Natural killer cell (primary cell): ENCODE measurements around the gene EXOC3L4. TPM values are rescaled to one million over a fixed set of nuclear protein-coding genes. Genes with fewer than 3 reads are reported as not detected.

Source experiments
- ATAC-seq, 3 donors: fragments of 150-1000 bp in 2 of 3; fragments of 200-7000 bp in 1 of 3; cut with Tn5 transposase; 1 replicate in 1 of 3; 2 replicates in 2 of 3; pipeline ENCODE4 v1.10.0; 2021; ENCODE audit warnings: mild to moderate bottlenecking in 2 of 3, moderate library complexity in 2 of 3
- DNase-seq, 2 donors: peaks; one replicate each; pipeline versions ENCODE4 v3.0.0 to v3.0.0-alpha.2; 2013 to 2021; ENCODE audit warnings: mixed read lengths in 1 of 2
- H3K27ac ChIP-seq: one replicate; pipeline ENCODE4 v1.5.1; 2013; ENCODE audit warnings: mild to moderate bottlenecking, low read length
- H3K27me3 ChIP-seq: one replicate; pipeline ENCODE4 v1.6.1; 2013; ENCODE audit warnings: low read length; ENCODE audit not compliant: control insufficient read depth, insufficient read depth
- H3K36me3 ChIP-seq: one replicate; pipeline ENCODE4 v1.6.1; 2013; ENCODE audit warnings: low read length; ENCODE audit not compliant: control insufficient read depth, insufficient read depth
- H3K4me1 ChIP-seq: one replicate; pipeline ENCODE4 v1.6.1; 2013; ENCODE audit warnings: low read length; ENCODE audit not compliant: control insufficient read depth, insufficient read depth
- H3K4me3 ChIP-seq: one replicate; pipeline ENCODE4 v1.5.1; 2013; ENCODE audit warnings: low read length
- H3K9me3 ChIP-seq: one replicate; pipeline ENCODE4 v1.6.1; 2013; ENCODE audit warnings: low read length; ENCODE audit not compliant: control insufficient read depth, insufficient read depth
- H3K27ac Mint-ChIP-seq, 2 donors: one replicate each; pipeline ENCODE4 v1.8.0; 2022; ENCODE audit warnings: mild to moderate bottlenecking in 2 of 2, mixed read lengths in 2 of 2, moderate library complexity in 1 of 2
- H3K27me3 Mint-ChIP-seq, 2 donors: one replicate each; pipeline ENCODE4 v1.8.0; 2022; ENCODE audit warnings: low read depth in 2 of 2, mixed read lengths in 2 of 2
- H3K36me3 Mint-ChIP-seq: one replicate; pipeline ENCODE4 v1.8.0; 2022; ENCODE audit warnings: mixed read lengths
- H3K4me1 Mint-ChIP-seq, 2 donors: one replicate each; pipeline ENCODE4 v1.8.0; 2022; ENCODE audit warnings: mixed read lengths in 2 of 2
- H3K4me3 Mint-ChIP-seq: one replicate; pipeline ENCODE4 v1.8.0; 2022; ENCODE audit warnings: mild to moderate bottlenecking, moderate library complexity, mixed read lengths
- H3K9me3 Mint-ChIP-seq, 2 donors: one replicate each; pipeline ENCODE4 v1.8.0; 2022; ENCODE audit warnings: mixed read lengths in 2 of 2
- WGBS: methylation state at CpG from one replicate; pipeline ENCODE4 v1.1.7; 2013; ENCODE audit warnings: missing lambda C conversion rate; ENCODE audit not compliant: insufficient coverage; 5-methylcytosine and 5-hydroxymethylcytosine counted together
- intact Hi-C: fragments of 100-400 bp; cut with micrococcal nuclease; formaldehyde crosslinking; loops from one replicate; pipeline ENCODE4 v1.14.2; 2022
- total RNA-seq, 4 donors: library from RNA; stranded (reverse); fragments of 120-200 nt in 1 of 4; gene quantifications; one replicate each; pipeline versions ENCODE4 v1.2.3 to v1.2.4, GENCODE V29; 2013 to 2022
- TF ChIP-seq, protein P1 (sequence below): fragments of 200-600 bp; IDR thresholded peaks from one replicate; pipeline ENCODE4 v1.8.0; 2022; ENCODE audit warnings: antibody characterized with exemption

Gene EXOC3L4
- total RNA-seq, 3 donors from 2014 or later (not counting 1 experiment from before 2014, with no cell fraction given): not detected

GRCh38 chr14:103126088-103126872, 31.8 kb downstream of the EXOC3L4 start:
- peaks cover 14% of the 10 kb centered on the region for H3K27me3 ChIP-seq

GRCh38 chr14:103126873-103127304, 32.4 kb downstream of the EXOC3L4 start:
- Mint-ChIP-seq H3K9me3 (no peaks in the 10 kb centered on the region), H3K4me3 (no peak overlapping the region), H3K4me1 (peaks cover 0 to 6% of the 10 kb centered on the region in 2 donors), H3K27ac (no peak overlapping the region), H3K27me3 (peaks cover 10 to 13% of the 10 kb centered on the region in 2 donors), H3K36me3 (no peaks in the 10 kb centered on the region)
- intact Hi-C loops: no loop called here
- Histone ChIP-seq H3K4me3 (no peak overlapping the region), H3K27me3 (peaks cover 14% of the 10 kb centered on the region), H3K27ac (no peak overlapping the region), H3K4me1 (peaks cover 21% of the 10 kb centered on the region), H3K36me3 (no peaks in the 10 kb centered on the region), H3K9me3 (no peaks in the 10 kb centered on the region)
- DNase-seq (no peak), ATAC-seq (no peak)
- 91% methylated on average over 62 of the region's 62 CpGs for WGBS
- TF ChIP-seq, protein P1, sequence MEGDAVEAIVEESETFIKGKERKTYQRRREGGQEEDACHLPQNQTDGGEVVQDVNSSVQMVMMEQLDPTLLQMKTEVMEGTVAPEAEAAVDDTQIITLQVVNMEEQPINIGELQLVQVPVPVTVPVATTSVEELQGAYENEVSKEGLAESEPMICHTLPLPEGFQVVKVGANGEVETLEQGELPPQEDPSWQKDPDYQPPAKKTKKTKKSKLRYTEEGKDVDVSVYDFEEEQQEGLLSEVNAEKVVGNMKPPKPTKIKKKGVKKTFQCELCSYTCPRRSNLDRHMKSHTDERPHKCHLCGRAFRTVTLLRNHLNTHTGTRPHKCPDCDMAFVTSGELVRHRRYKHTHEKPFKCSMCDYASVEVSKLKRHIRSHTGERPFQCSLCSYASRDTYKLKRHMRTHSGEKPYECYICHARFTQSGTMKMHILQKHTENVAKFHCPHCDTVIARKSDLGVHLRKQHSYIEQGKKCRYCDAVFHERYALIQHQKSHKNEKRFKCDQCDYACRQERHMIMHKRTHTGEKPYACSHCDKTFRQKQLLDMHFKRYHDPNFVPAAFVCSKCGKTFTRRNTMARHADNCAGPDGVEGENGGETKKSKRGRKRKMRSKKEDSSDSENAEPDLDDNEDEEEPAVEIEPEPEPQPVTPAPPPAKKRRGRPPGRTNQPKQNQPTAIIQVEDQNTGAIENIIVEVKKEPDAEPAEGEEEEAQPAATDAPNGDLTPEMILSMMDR: no peak

More at GRCh38 chr14:103126088-103126872, 31.8 kb downstream of the EXOC3L4 start:
- intact Hi-C loops: no loop called here
- H3K4me1 Mint-ChIP-seq: peaks cover 0 to 6% of the 10 kb centered on the region in 2 donors
- no peak overlapping the region for H3K27ac Mint-ChIP-seq
- no peak for ATAC-seq
- H3K9me3 Mint-ChIP-seq: no peaks in the 10 kb centered on the region
- WGBS: 93% methylated on average over 22 of the region's 22 CpGs
- H3K36me3 Mint-ChIP-seq: no peaks in the 10 kb centered on the region
- H3K27ac ChIP-seq: no peak overlapping the region
- no peak for DNase-seq
- no peaks in the 10 kb centered on the region for H3K36me3 ChIP-seq
- H3K4me1 ChIP-seq: peaks cover 23% of the 10 kb centered on the region
- no peak overlapping the region for H3K4me3 ChIP-seq
- no peak overlapping the region for H3K4me3 Mint-ChIP-seq
- H3K9me3 ChIP-seq: no peaks in the 10 kb centered on the region
- peaks cover 13 to 16% of the 10 kb centered on the region in 2 donors for H3K27me3 Mint-ChIP-seq
- TF ChIP-seq, protein P1: no peak

- Mint-ChIP-seq H3K27ac (no peak overlapping the region), H3K9me3 (no peaks in the 10 kb centered on the region), H3K27me3 (peaks cover 6 to 9% of the 10 kb centered on the region in 2 donors), H3K4me1 (peaks cover 0 to 6% of the 10 kb centered on the region in 2 donors), H3K4me3 (no peak overlapping the region), H3K36me3 (no peaks in the 10 kb centered on the region)
- Histone ChIP-seq H3K4me3 (no peak overlapping the region), H3K36me3 (no peaks in the 10 kb centered on the region), H3K9me3 (no peaks in the 10 kb centered on the region), H3K4me1 (peaks cover 16% of the 10 kb centered on the region), H3K27ac (no peak overlapping the region), H3K27me3 (peaks cover 11% of the 10 kb centered on the region)
- TF ChIP-seq, protein P1: no peak
- intact Hi-C loops: no loop called here
- WGBS: 95% methylated on average over 39 of the region's 39 CpGs
- no peak for DNase-seq
- ATAC-seq: no peak
Observed at GRCh38 chr14:103127356-103127755, 32.8 kb downstream of the EXOC3L4 start.
